H9 (cell line): ENCODE results near the gene TSSC4. TPM values are rescaled to one million over a fixed set of nuclear protein-coding genes. Genes with fewer than 3 reads are reported as not detected.

ENCODE experiments used
- DNase-seq: peaks from one replicate; pipeline ENCODE4 v3.0.0-alpha.2; 2017
- H2AFZ ChIP-seq: one replicate; pipeline ENCODE4 v1.6.1; 2013; ENCODE audit warnings: mild to moderate bottlenecking, low read length, control low read depth, moderate library complexity
- H2AK5ac ChIP-seq: 2 replicates; pipeline ENCODE4 v1.6.1; 2013; ENCODE audit warnings: low read length, control low read depth, mixed read lengths; ENCODE audit not compliant: insufficient read length
- H2BK120ac ChIP-seq: one replicate; pipeline ENCODE4 v1.6.1; 2013; ENCODE audit warnings: low read depth, mild to moderate bottlenecking, low read length, control low read depth, inconsistent platforms; ENCODE audit not compliant: poor library complexity, severe bottlenecking
- H2BK12ac ChIP-seq: 2 replicates; pipeline ENCODE4 v1.6.1; 2013; ENCODE audit warnings: low read length, control low read depth, mixed read lengths, low read depth; ENCODE audit not compliant: insufficient read length
- H2BK15ac ChIP-seq: 2 replicates; pipeline ENCODE4 v1.6.1; 2013; ENCODE audit warnings: low read depth, low read length, control low read depth
- H2BK20ac ChIP-seq: one replicate; pipeline ENCODE4 v1.6.1; 2013; ENCODE audit warnings: low read depth, mild to moderate bottlenecking, low read length, control low read depth, inconsistent platforms; ENCODE audit not compliant: poor library complexity, severe bottlenecking
- H2BK5ac ChIP-seq: 2 replicates; pipeline ENCODE4 v1.6.1; 2013; ENCODE audit warnings: low read length, control low read depth, mixed read lengths; ENCODE audit not compliant: insufficient read length
- H3K14ac ChIP-seq: 2 replicates; pipeline ENCODE4 v1.6.1; 2013; ENCODE audit warnings: low read length, control low read depth; ENCODE audit not compliant: insufficient read depth
- H3K18ac ChIP-seq: 2 replicates; pipeline ENCODE4 v1.6.1; 2013; ENCODE audit warnings: low read depth, mild to moderate bottlenecking, mixed read lengths, low read length, control low read depth; ENCODE audit not compliant: insufficient read length
- H3K23ac ChIP-seq: 2 replicates; pipeline ENCODE4 v1.6.1; 2013; ENCODE audit warnings: low read length, control low read depth, mixed read lengths, low read depth; ENCODE audit not compliant: insufficient read length
- H3K23me2 ChIP-seq: 2 replicates; pipeline ENCODE4 v1.6.1; 2013; ENCODE audit warnings: low read depth, mild to moderate bottlenecking, mixed read lengths, low read length, control low read depth; ENCODE audit not compliant: insufficient read length, poor library complexity, severe bottlenecking
- H3K27ac ChIP-seq: 2 replicates; pipeline ENCODE4 v1.5.1; 2013; ENCODE audit warnings: low read length, control low read depth, mixed read lengths, low read depth; ENCODE audit not compliant: insufficient read length
- H3K27me3 ChIP-seq: 2 replicates; pipeline ENCODE4 v1.6.1; 2013; ENCODE audit warnings: low read length, control low read depth, inconsistent platforms; ENCODE audit not compliant: insufficient read depth
- H3K4ac ChIP-seq: 2 replicates; pipeline ENCODE4 v1.6.1; 2013; ENCODE audit warnings: low read depth, mild to moderate bottlenecking, control low read depth, inconsistent platforms, low read length, moderate library complexity
- H3K4me1 ChIP-seq: 2 replicates; pipeline ENCODE4 v1.6.1; 2013; ENCODE audit warnings: low read length, control low read depth, inconsistent platforms; ENCODE audit not compliant: insufficient read depth
- H3K4me2 ChIP-seq: 2 replicates; pipeline ENCODE4 v1.6.1; 2013; ENCODE audit warnings: low read length, control low read depth, mixed read lengths; ENCODE audit not compliant: insufficient read length, insufficient read depth
- H3K56ac ChIP-seq: 2 replicates; pipeline ENCODE4 v1.6.1; 2013; ENCODE audit warnings: low read depth, mild to moderate bottlenecking, mixed read lengths, low read length, control low read depth; ENCODE audit not compliant: insufficient read length
- H3K79me1 ChIP-seq: 2 replicates; pipeline ENCODE4 v1.6.1; 2013; ENCODE audit warnings: low read depth, mild to moderate bottlenecking, moderate library complexity, low read length, control low read depth, inconsistent platforms; ENCODE audit not compliant: insufficient read depth, poor library complexity, severe bottlenecking
- H3K79me2 ChIP-seq: 2 replicates; pipeline ENCODE4 v1.6.1; 2013; ENCODE audit warnings: low read length, control low read depth, inconsistent platforms; ENCODE audit not compliant: insufficient read depth
- H3K9ac ChIP-seq: 2 replicates; pipeline ENCODE4 v1.6.1; 2013; ENCODE audit warnings: low read length, control low read depth, mixed read lengths; ENCODE audit not compliant: insufficient read length; ENCODE audit errors: extremely low read depth
- H3K9me3 ChIP-seq: one replicate; pipeline ENCODE4 v1.6.1; 2013; ENCODE audit warnings: low read depth, low read length, inconsistent platforms; ENCODE audit not compliant: control insufficient read depth
- H3T11ph ChIP-seq: one replicate; pipeline ENCODE4 v1.6.1; 2013; ENCODE audit warnings: mild to moderate bottlenecking, low read length, control low read depth, inconsistent platforms
- H4K20me1 ChIP-seq: one replicate; pipeline ENCODE4 v1.6.1; 2013; ENCODE audit not compliant: control insufficient read depth, insufficient read length, insufficient read depth
- H4K5ac ChIP-seq: 2 replicates; pipeline ENCODE4 v1.6.1; 2013; ENCODE audit warnings: low read depth, mild to moderate bottlenecking, mixed read lengths, low read length, control low read depth; ENCODE audit not compliant: insufficient read length
- H4K8ac ChIP-seq: replicated peaks from 2 replicates; pipeline ENCODE4 v1.6.1; 2013; ENCODE audit warnings: low read length, control low read depth, mixed read lengths, low read depth; ENCODE audit not compliant: insufficient read length
- H4K91ac ChIP-seq: 2 replicates; pipeline ENCODE4 v1.6.1; 2013; ENCODE audit warnings: low read depth, mild to moderate bottlenecking, moderate library complexity, mixed read lengths, low read length, control low read depth; ENCODE audit not compliant: insufficient read length
- H3K27ac Mint-ChIP-seq, 3 experiments: 2 replicates in 2 of 3; 3 replicates in 1 of 3; pipeline ENCODE4 v1.8.0; 2020 to 2021; ENCODE audit warnings: mixed read lengths in 3 of 3, mild to moderate bottlenecking in 1 of 3, moderate library complexity in 1 of 3
- H3K27me3 Mint-ChIP-seq: 2 replicates; pipeline ENCODE4 v1.8.0; 2021; ENCODE audit warnings: low read depth, mild to moderate bottlenecking, moderate library complexity, mixed read lengths
- H3K36me3 Mint-ChIP-seq, 3 experiments: 2 replicates in 2 of 3; 3 replicates in 1 of 3; pipeline ENCODE4 v1.8.0; 2020 to 2021; ENCODE audit warnings: low read depth in 3 of 3, mixed read lengths in 3 of 3; ENCODE audit not compliant: insufficient read depth in 1 of 3
- H3K4me1 Mint-ChIP-seq, 2 experiments: 2 replicates each; pipeline ENCODE4 v1.8.0; 2020; ENCODE audit warnings: mixed read lengths in 2 of 2
- H3K4me3 Mint-ChIP-seq, 2 experiments: 2 replicates in 1 of 2; 3 replicates in 1 of 2; pipeline ENCODE4 v1.8.0; 2020 to 2021; ENCODE audit warnings: mild to moderate bottlenecking in 2 of 2, mixed read lengths in 2 of 2, moderate library complexity in 1 of 2
- H3K9me3 Mint-ChIP-seq, 2 experiments: 2 replicates in 1 of 2; 3 replicates in 1 of 2; pipeline ENCODE4 v1.8.0; 2020; ENCODE audit warnings: mild to moderate bottlenecking in 2 of 2, mixed read lengths in 2 of 2, moderate library complexity in 1 of 2
- CTCF ChIP-seq: fragments of 200-600 bp; sonication (generic); conservative IDR thresholded peaks from 3 replicates; pipeline ENCODE4 v1.8.0; 2021; ENCODE audit warnings: antibody characterized with exemption, mild to moderate bottlenecking
- WGBS: extraction: QIAGEN DNeasy Blood & Tissue Kit; methylation state at CpG from one replicate; pipeline ENCODE4 v1.1.7; 2013; ENCODE audit warnings: missing lambda C conversion rate, low lambda C conversion rate, mixed read lengths; ENCODE audit not compliant: insufficient read length; ENCODE audit errors: extremely low coverage; 5-methylcytosine and 5-hydroxymethylcytosine counted together
- total RNA-seq: library from RNA; stranded (reverse); gene quantifications from 2 replicates; pipeline ENCODE4 v1.2.1, GENCODE V29; 2021

The TSSC4 gene
- total RNA-seq, 1 experiment from 2014 or later = 51.0 TPM

GRCh38 chr11:2421996-2422395 lies 21.4 kb downstream of the TSSC4 start:
- Histone ChIP-seq H3K9ac (no peak overlapping the region), H3K79me1 (no peaks in the 10 kb centered on the region), H3K4me1 (no peaks in the 10 kb centered on the region), H2AK5ac (no peak overlapping the region), H4K20me1 (no peaks in the 10 kb centered on the region), H3K4ac (no peak overlapping the region), H3K27ac (no peak overlapping the region), H3K56ac (no peak overlapping the region), H3T11ph (no peak overlapping the region), H2BK12ac (no peak overlapping the region), H4K91ac (no peak overlapping the region), H4K5ac (no peak overlapping the region), H2BK15ac (no peak overlapping the region), H3K23ac (no peak overlapping the region), H3K18ac (no peak overlapping the region), H3K79me2 (no peaks in the 10 kb centered on the region), H2BK120ac (no peak overlapping the region), H3K9me3 (no peaks in the 10 kb centered on the region), H3K4me2 (no peak overlapping the region), H4K8ac (no peak overlapping the region), H3K23me2 (no peaks in the 10 kb centered on the region), H2BK5ac (no peak overlapping the region), H2BK20ac (no peak overlapping the region), H3K14ac (no peak overlapping the region; the same call in 1 of the 2 replicates), H3K27me3 (no peaks in the 10 kb centered on the region), H2AFZ (no peak overlapping the region)
- Mint-ChIP-seq H3K27me3 (peaks cover 13% of the 10 kb centered on the region), H3K4me3 (no peak overlapping the region), H3K36me3 (no peaks in the 10 kb centered on the region), H3K27ac (no peak overlapping the region), H3K9me3 (no peaks in the 10 kb centered on the region; a peak in 1 of 5 replicates), H3K4me1 (no peaks in the 10 kb centered on the region; a peak in 1 of 4 replicates)
- no peak for DNase-seq
- TF ChIP-seq CTCF = no peak
- WGBS = no CpG with 5 or more reads among the region's 17 CpGs
